Pancreas (tissue), 10 donors: ENCODE results near the gene AP4M1. TPM values are rescaled to one million over a fixed set of nuclear protein-coding genes. Genes with fewer than 3 reads are reported as not detected.

Experiments used
- ATAC-seq, 4 donors: fragments of 200-7000 bp; cut with Tn5 transposase; one replicate each; pipeline versions ENCODE4 v1.8.0 to v1.9.1; 2020; ENCODE audit warnings: mild to moderate bottlenecking in 4 of 4, moderate library complexity in 4 of 4
- DNase-seq, 6 donors: peaks; one replicate each; pipeline ENCODE4 v3.0.0-alpha.2; 2020
- FAIRE-seq: peaks from 2 replicates; lab custom pipeline; 2012; peaks lifted over from hg19 to GRCh38; lab: Jason Lieb, UNC
- H3K27ac ChIP-seq, 4 donors: fragments of 200-600 bp; sonication (generic); 1 replicate in 3 of 4; 2 replicates in 1 of 4; pipeline versions ENCODE4 v1.5.0 to v1.8.0; 2020
- H3K27me3 ChIP-seq, 4 donors: fragments of 200-600 bp; one replicate each; pipeline ENCODE4 v1.8.0; 2021
- H3K36me3 ChIP-seq, 3 donors: fragments of 200-600 bp; sonication (generic) in 1 of 3; one replicate each; pipeline versions ENCODE4 v1.5.0 to v1.8.0; 2020 to 2021
- H3K4me1 ChIP-seq, 3 donors: fragments of 200-600 bp; one replicate each; pipeline ENCODE4 v1.8.0; 2021
- H3K4me3 ChIP-seq, 4 donors: fragments of 200-600 bp; sonication (generic) in 2 of 4; one replicate each; pipeline versions ENCODE4 v1.5.0 to v1.8.0; 2020 to 2021
- H3K9me3 ChIP-seq, 4 donors: fragments of 200-600 bp; one replicate each; pipeline ENCODE4 v1.8.0; 2021
- CTCF ChIP-seq, 4 donors: fragments of 200-600 bp; sonication (generic) in 3 of 4; IDR thresholded peaks; one replicate each; pipeline versions ENCODE4 v1.5.0 to v1.8.0; 2021; ENCODE audit warnings: antibody characterized with exemption in 4 of 4
- WGBS, 2 donors: extraction: QIAGEN DNeasy Blood & Tissue Kit; methylation state at CpG; one replicate each; pipeline ENCODE4 v1.1.7; 2013; 5-methylcytosine and 5-hydroxymethylcytosine counted together
- intact Hi-C, 3 donors: fragments of 100-400 bp; cut with DNase I; formaldehyde crosslinking; loops; one replicate each; pipeline versions ENCODE4 v1.11.1 to v1.14.2; 2022
- polyA plus RNA-seq, 2 donors: library from polyadenylated mRNA; stranded (reverse); fragments of 200-250 nt; gene quantifications; one replicate each; pipeline ENCODE4 v1.2.3, GENCODE V29; 2013
- total RNA-seq, 6 donors: library from RNA; stranded (reverse); fragmentation: NEBNext Ultra II Directional in 4 of 6; extraction: Animal tissue kit (Norgen Biotek cat#: 25700) in 4 of 6; gene quantifications; one replicate each; pipeline versions ENCODE4 v1.2.1 to v1.2.4, GENCODE V29; 2021 to 2023
- donor health status: healthy with polysubstance abuse.
- donor health status: DM: no; HTN: no; CAD: no; lungs with moderate emphysema.
- donor health status: DM: no; HTN: no; CAD: no.
- donor health status: control.
- donor health status: control.
- donor health status: Bipolar disorder and iron deficiency.
- donor health status: DM: yes; HTN: yes; CAD: no.
- donor health status: DM: no; HTN: no; CAD: no.
- donor health status: DM: no; HTN: no; CAD: no.
- donor health status: DM: yes; HTN: yes; CAD: no.

Gene AP4M1
- total and polyA plus RNA-seq, 8 donors, result 8.6 to 25.4 (median 12.2) TPM

DNA sequence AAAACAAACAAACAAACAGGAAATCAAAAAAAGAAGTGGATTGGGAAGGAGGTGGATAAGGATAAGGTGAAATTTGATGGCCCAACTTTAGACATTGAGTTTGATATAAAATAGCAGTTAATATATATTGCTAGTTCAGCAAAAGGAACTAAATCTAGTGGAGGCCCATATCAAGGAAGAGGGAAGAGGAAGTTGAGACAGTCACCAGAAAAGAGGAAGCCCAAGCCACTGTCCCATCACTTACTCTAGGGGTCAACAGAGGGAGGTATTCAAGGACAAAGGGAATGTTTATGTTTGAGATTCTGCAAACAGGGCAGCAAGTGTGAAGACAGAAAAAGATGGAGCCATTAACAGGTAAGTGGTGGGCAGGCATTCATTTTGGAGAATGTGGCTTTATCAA lies 51.0 kb downstream of the AP4M1 start:
- no peak for TF ChIP-seq CTCF (IDR thresholded peaks at IDR 0.05)
- no peak overlapping the region for H3K27ac ChIP-seq
- intact Hi-C loops, result no loop called here
- no peaks in the 10 kb centered on the region for H3K9me3 ChIP-seq
- FAIRE-seq (no peak), ATAC-seq (no peak), DNase-seq (no peak)
- peaks cover 0 to 6% (median 3%) of the 10 kb centered on the region in 3 donors for H3K4me1 ChIP-seq
- no peak overlapping the region for H3K4me3 ChIP-seq
- no peaks in the 10 kb centered on the region for H3K36me3 ChIP-seq
- no peaks in the 10 kb centered on the region for H3K27me3 ChIP-seq

DNA sequence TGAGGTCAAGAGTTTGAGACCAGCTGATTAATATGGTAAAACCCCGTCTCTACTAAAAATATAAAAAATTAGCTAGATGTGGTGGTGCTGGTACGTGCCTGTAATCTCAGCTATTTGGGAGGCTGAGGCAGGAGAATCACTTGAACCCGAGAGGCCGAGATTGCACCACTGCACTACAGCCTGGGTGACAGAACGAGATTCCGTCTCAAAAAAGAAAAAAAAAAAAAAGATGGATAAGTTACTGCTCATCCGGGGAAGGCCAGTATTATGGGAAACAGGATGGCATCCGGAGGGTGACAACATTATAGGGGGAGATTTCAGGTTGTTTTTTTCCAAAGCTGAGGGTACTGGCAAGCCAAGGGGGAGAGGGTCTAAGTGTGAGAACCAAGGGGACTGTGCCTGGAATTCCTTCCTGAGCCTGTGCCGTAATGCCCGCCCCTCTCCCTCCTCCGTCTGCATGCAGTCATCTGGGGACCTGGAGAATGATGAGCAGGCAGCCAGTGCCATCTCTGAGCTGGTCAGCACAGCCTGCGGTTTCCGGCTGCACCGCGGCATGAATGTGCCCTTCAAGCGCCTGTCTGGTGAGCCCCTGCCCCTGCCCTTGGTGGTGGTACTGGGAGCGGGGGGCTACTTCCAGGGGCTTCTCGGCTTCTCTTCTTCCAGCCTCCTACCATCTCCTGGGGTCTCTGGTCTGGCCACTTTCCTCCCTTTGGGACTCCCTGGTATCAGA lies 51.7 kb downstream of the AP4M1 start:
- no peak for TF ChIP-seq CTCF (IDR thresholded peaks at IDR 0.05)
- H3K4me3 ChIP-seq, result no peak overlapping the region
- FAIRE-seq (no peak), DNase-seq (no peak), ATAC-seq (no peak)
- intact Hi-C loops, result no loop called here
- H3K36me3 ChIP-seq, result no peaks in the 10 kb centered on the region
- 92 to 94% methylated on average over 17 to 18 of the region's 18 CpGs for WGBS, 2 donors
- peaks cover 0 to 6% (median 6%) of the 10 kb centered on the region in 3 donors for H3K4me1 ChIP-seq
- no peaks in the 10 kb centered on the region for H3K27me3 ChIP-seq
- H3K9me3 ChIP-seq, result no peaks in the 10 kb centered on the region
- no peak overlapping the region for H3K27ac ChIP-seq

DNA sequence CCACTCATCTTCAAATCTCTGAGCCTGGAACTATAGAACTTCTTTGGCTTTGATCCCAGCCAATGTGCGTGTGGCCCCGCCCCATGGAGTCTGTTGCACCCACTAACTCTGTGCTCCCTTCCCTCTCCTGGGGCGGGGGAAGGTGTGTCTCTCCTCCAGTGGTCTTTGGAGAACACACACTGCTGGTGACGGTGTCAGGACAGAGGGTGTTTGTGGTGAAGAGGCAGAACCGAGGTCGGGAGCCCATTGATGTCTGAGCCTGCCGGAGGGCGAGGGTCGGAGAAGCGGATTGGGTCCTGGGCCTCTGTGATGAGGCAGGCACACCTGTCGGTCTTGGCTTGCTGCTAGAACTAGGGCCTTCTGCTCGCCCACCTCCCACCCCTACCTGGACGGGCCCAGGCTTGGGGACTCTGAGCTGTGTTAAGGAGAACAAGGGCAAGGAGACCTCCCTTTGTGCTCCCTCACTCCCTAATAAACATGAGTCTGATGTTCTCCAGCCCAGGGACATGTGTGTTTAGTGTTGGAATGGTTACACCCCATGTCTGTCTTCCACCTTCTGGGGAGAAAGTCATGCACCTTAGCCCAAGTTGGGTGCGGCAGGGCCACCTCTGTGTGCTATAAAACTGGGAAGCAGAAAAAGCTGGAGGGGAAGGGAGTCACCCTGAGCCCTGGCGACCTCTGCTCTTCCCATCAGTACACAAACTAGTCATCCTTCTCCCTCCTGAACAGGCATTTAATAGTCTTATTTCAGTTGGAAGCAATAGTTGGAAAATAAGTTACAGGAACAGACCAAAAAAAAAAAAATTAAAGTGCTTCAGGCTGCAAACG lies 52.5 kb downstream of the AP4M1 start:
- WGBS, 2 donors, result 81 to 83% methylated on average over 16 of the region's 16 CpGs
- DNase-seq, result peak in 1 of 6 donors; percentile 66

GRCh38 chr7:100154651-100155491 lies 53.4 kb downstream of the AP4M1 start:
- DNase-seq, result peak in 1 of 6 donors; percentile 69
- FAIRE-seq, result no peak
- H3K4me1 ChIP-seq, result peaks cover 0 to 6% (median 3%) of the 10 kb centered on the region in 3 donors
- H3K4me3 ChIP-seq, result no peak overlapping the region
- no peaks in the 10 kb centered on the region for H3K36me3 ChIP-seq
- intact Hi-C loops, result no loop called here
- no peak overlapping the region for H3K27ac ChIP-seq
- WGBS, 2 donors, result 76 to 78% methylated on average over 26 to 30 of the region's 30 CpGs
- no peaks in the 10 kb centered on the region for H3K9me3 ChIP-seq
- ATAC-seq, result no peak
- H3K27me3 ChIP-seq, result no peaks in the 10 kb centered on the region
- no peak for TF ChIP-seq CTCF (IDR thresholded peaks at IDR 0.05)

More for the DNA sequence above, 52.5 kb downstream of the AP4M1 start:
- FAIRE-seq, result no peak
- Histone ChIP-seq H3K4me1 (peaks cover 0 to 6% (median 6%) of the 10 kb centered on the region in 3 donors), H3K4me3 (no peak overlapping the region), H3K27me3 (no peaks in the 10 kb centered on the region), H3K36me3 (no peaks in the 10 kb centered on the region), H3K27ac (no peak overlapping the region), H3K9me3 (no peaks in the 10 kb centered on the region)
- intact Hi-C loops, result no loop called here
- TF ChIP-seq CTCF (IDR thresholded peaks at IDR 0.05), result no peak
- no peak for ATAC-seq
